ENCODE results near the gene NHERF2. TPM values are rescaled to one million over a fixed set of nuclear protein-coding genes. Genes with fewer than 3 reads are reported as not detected.

Gene NHERF2
- total and polyA plus RNA-seq, 9 donors = 6.3 to 118 (median 78.7) TPM

GRCh38 chr16:2083409-2083808 lies 56.7 kb downstream of the NHERF2 start:
- Histone ChIP-seq H3K9me3 (no peaks in the 10 kb centered on the region), H3K4me3 (no peak overlapping the region), H3K27ac (peak overlapping the region; percentile 14 to 62), H3K4me1 (ENCODE audit: insufficient read depth) (peaks cover 8% of the 10 kb centered on the region), H3K36me3 (no peaks in the 10 kb centered on the region), H3K27me3 (no peaks in the 10 kb centered on the region)
- TF ChIP-seq POLR2A (IDR thresholded peaks at IDR 0.05) = no peak
- no peak for TF ChIP-seq EP300 (IDR thresholded peaks at IDR 0.05)
- TF ChIP-seq CTCF (IDR thresholded peaks at IDR 0.05) = no peak
- 66 to 80% (median 67%) methylated on average over 19 of the region's 19 CpGs for WGBS, 3 donors
- intact Hi-C loops (cut with DNase I) = no loop called here
- no peak for DNase-seq

GRCh38 chr16:2083876-2084780 lies 57.4 kb downstream of the NHERF2 start:
- Histone ChIP-seq H3K4me1 (ENCODE audit: insufficient read depth) (peaks cover 8% of the 10 kb centered on the region), H3K36me3 (no peaks in the 10 kb centered on the region), H3K4me3 (no peak overlapping the region), H3K27me3 (no peaks in the 10 kb centered on the region), H3K27ac (no peak overlapping the region), H3K9me3 (no peaks in the 10 kb centered on the region)
- intact Hi-C loops (cut with DNase I) = no loop called here
- 89 to 90% (median 89%) methylated on average over 30 to 44 of the region's 44 CpGs for WGBS, 3 donors
- DNase-seq = no peak
- TF ChIP-seq CTCF (IDR thresholded peaks at IDR 0.05) (no peak), POLR2A (IDR thresholded peaks at IDR 0.05) (no peak), EP300 (IDR thresholded peaks at IDR 0.05) (no peak)

GRCh38 chr16:2084895-2085625 lies 58.4 kb downstream of the NHERF2 start:
- TF ChIP-seq EP300 (IDR thresholded peaks at IDR 0.05) = no peak
- no peak for TF ChIP-seq POLR2A (IDR thresholded peaks at IDR 0.05)
- TF ChIP-seq CTCF (IDR thresholded peaks at IDR 0.05) = no peak
- H3K9me3 ChIP-seq = no peaks in the 10 kb centered on the region
- no peak for DNase-seq
- WGBS, 3 donors = 88 to 95% (median 89%) methylated on average over 21 to 29 of the region's 29 CpGs
- intact Hi-C loops (cut with DNase I) = no loop called here
- H3K4me3 ChIP-seq = no peak overlapping the region
- no peaks in the 10 kb centered on the region for H3K36me3 ChIP-seq
- no peaks in the 10 kb centered on the region for H3K27me3 ChIP-seq
- H3K27ac ChIP-seq = no peak overlapping the region
- peaks cover 8% of the 10 kb centered on the region for H3K4me1 ChIP-seq (ENCODE audit: insufficient read depth)

- no peak for DNase-seq
- no peak for TF ChIP-seq CTCF (IDR thresholded peaks at IDR 0.05)
- TF ChIP-seq EP300 (IDR thresholded peaks at IDR 0.05) = no peak
- no peak for TF ChIP-seq POLR2A (IDR thresholded peaks at IDR 0.05)
- Histone ChIP-seq H3K27me3 (no peaks in the 10 kb centered on the region), H3K36me3 (no peaks in the 10 kb centered on the region), H3K27ac (no peak overlapping the region), H3K9me3 (no peaks in the 10 kb centered on the region), H3K4me3 (no peak overlapping the region), H3K4me1 (ENCODE audit: insufficient read depth) (peaks cover 8% of the 10 kb centered on the region)
- WGBS, 3 donors = 60 to 66% (median 61%) methylated on average over 13 to 14 of the region's 14 CpGs
- intact Hi-C loops (cut with DNase I) = no loop called here
Measured at GRCh38 chr16:2085669-2086068, 59.0 kb downstream of the NHERF2 start.
